NCI-H2171 treated with DMSO at 0.1 percent for 48 hours (cell line): Measurements from ENCODE around the gene ZSWIM5.
"Not testable (repeated sequence)": the region's sequence is repeated elsewhere in the genome, so short reads cannot be mapped to it uniquely, and the experiment has no call there.

Source experiments
- DNase-seq: peaks from one replicate; lab custom pipeline; 2025; lab: John Stamatoyannopoulos, UW

Gene ZSWIM5

DNA sequence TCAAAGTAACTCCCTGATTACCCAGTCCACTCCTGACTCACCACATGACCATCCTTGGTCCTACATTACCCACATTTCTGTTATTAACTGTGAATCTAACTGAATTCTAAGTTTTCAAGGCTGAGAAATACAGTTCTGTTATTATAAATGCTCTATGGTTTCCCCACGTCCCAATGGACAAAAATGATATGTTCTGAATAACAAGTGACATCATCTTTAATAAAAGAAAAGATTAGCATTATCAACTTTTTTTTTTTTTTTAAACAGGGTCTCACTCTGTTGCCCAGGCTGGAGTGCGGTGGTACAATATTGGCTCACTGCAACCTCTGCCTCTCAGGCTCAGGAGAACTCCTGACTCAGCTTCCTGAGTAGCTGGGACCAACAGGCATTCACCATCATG lies 59.6 kb downstream of the ZSWIM5 start:
- DNase-seq, result no peak

DNA sequence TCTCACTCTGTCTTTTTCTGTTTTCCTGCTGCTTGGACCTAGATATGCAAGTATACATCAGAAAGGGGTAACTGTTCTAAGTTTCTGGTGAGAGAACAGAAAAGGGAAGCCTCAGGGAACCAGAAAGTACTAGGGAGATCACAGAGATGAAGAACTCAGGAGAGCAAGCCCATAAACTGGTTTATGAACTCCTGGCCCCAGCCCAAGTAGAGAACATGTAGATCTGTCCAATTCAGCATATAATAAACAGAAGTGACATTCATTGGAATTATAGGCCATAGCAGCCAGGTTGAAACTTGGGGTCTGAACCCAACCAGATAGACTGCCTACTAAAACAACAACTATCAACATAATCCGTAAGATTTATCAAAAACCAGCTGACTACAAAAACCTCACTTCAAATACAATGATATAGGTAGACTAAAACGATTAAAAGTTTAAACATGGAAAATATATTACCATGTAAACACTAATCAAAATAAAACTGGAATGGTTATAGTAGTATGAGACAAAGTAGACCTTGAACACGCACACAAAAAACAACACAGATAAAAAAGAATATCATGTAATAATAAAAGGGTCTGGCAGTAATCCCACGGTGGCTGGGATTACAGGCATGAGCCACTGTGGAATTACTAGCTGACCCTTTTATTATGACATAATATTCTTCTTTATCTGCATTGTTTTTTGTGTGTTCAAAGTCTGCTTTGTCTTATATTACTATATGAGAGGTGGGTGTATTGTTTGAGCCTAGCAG lies 65.0 kb downstream of the ZSWIM5 start:
- no peak for DNase-seq

GRCh38 chr1:45136984-45137383 lies 69.4 kb downstream of the ZSWIM5 start:
- DNase-seq, result no peak

GRCh38 chr1:45135316-45135715 lies 71.1 kb downstream of the ZSWIM5 start:
- no peak for DNase-seq

- DNase-seq, result no peak
Observed at GRCh38 chr1:45134461-45134873, 71.9 kb downstream of the ZSWIM5 start.

- not testable (repeated sequence) for DNase-seq
Observed at GRCh38 chr1:45132719-45133118, 73.7 kb downstream of the ZSWIM5 start.

DNA sequence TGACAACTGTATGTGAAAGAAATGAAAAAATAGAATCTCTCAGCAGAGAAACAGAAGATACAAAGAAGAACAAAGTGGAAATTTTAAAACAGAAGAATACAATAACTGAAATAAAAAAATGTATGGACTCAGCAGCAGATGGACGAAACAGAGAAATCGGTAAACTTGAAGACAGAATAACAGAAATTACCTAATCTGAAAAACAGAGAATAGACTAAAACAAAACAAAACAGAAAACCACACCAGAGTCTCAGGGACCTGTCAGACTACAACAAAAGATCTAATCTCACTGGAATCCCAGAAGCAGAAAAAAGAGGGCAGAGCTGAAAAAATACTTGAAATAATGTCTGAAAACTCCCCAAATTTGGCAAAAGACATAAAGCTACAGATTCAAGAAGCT lies 83.0 kb downstream of the ZSWIM5 start:
- DNase-seq, result no peak

- DNase-seq, result no peak
Observed at GRCh38 chr1:45122724-45123123, 83.7 kb downstream of the ZSWIM5 start.

GRCh38 chr1:45117766-45118165 lies 88.6 kb downstream of the ZSWIM5 start:
- no peak for DNase-seq

- DNase-seq, result no peak
Observed at GRCh38 chr1:45116820-45117219, 89.6 kb downstream of the ZSWIM5 start.

GRCh38 chr1:45116340-45116739 lies 90.1 kb downstream of the ZSWIM5 start:
- DNase-seq, result no peak

DNA sequence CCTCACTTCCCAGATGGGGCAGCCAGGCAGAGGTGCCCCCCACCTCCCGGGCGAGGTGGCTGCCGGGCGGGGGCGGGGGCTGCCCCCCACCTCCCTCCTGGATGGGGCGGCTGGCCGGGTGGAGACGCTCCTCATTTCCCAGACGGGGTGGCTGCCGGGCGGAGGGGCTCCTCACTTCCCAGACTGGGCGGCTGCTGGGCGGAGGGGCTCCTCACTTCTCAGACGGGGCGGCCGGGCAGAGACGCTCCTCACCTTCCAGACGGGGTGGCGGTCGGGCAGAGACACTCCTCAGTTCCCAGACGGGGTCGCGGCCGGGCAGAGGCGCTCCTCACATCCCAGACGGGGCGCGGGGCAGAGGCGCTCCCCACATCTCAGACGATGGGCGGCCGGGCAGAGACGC lies 91.2 kb downstream of the ZSWIM5 start:
- not testable (repeated sequence) for DNase-seq

DNA sequence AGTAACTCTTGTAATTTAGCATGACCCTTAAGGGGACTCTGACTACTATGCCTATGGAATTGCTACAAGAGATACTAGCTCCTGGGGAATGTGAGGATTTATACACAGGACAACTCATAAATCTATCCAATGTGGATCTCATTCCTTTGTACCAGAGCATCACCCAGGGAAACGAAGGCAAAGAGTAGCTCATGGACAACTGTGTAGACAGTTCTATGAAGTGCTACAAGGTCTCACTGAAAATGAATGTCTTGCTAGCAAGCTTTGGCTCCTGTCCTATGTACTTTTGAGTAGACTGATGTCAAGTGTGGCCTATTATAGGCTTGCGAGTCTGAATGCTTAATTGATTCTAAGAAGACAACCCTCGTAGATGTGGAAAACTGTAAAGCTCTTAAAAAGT lies 93.7 kb downstream of the ZSWIM5 start:
- DNase-seq, result no peak

- no peak for DNase-seq
Observed at GRCh38 chr1:45111239-45111638, 95.2 kb downstream of the ZSWIM5 start.

GRCh38 chr1:45107782-45108181 lies 98.6 kb downstream of the ZSWIM5 start:
- no peak for DNase-seq

- not testable (repeated sequence) for DNase-seq
Observed at GRCh38 chr1:45106864-45107263, 99.5 kb downstream of the ZSWIM5 start.

DNA sequence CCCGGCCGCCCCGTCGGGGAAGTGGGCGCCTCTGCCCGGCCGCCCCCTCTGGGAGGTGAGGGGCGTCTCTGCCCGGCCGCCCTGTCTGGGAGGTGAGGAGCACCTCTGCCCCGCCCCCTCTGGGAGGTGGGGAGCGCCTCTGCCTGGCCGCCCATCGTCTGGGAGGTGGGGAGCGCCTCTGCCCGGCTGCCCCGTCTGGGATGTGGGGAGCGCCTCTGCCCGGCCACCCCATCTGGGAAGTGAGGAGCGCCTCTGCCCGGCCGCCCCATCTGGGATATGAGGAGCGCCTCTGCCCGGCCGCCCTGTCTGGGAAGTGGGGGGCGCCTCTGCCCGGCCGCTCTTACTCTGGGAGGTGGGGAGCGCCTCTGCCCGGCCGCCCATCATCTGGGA lies 100.3 kb downstream of the ZSWIM5 start:
- not testable (repeated sequence) for DNase-seq

- DNase-seq, result not testable (repeated sequence)
Observed at GRCh38 chr1:45105486-45106155, 100.8 kb downstream of the ZSWIM5 start.

- DNase-seq, result no peak
Observed at GRCh38 chr1:45103534-45103933, 102.9 kb downstream of the ZSWIM5 start.

- no peak for DNase-seq
Observed at GRCh38 chr1:45101947-45102346, 104.5 kb downstream of the ZSWIM5 start.

GRCh38 chr1:45101528-45101927 lies 104.9 kb downstream of the ZSWIM5 start:
- DNase-seq, result not testable (repeated sequence)

GRCh38 chr1:45097944-45098343 lies 108.5 kb downstream of the ZSWIM5 start:
- DNase-seq, result no peak

DNA sequence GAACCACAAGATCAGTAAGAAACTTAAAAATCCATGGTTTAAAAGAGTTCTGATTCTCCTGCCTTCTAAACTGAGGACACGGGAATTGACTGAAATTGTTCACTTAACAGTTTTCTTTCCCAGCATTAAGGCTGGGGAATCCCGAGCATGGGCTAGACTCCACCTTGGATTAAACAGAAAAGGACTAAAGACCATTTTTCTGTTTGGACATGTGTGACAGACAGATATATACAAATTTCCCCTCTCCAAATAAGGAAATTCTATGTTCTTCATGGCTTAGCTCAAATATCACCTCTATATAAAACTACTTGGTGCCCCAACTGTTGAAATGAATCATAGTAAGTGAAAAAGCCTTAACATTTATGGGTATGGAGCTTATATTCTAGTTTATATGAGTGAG lies 109.3 kb downstream of the ZSWIM5 start:
- DNase-seq, result no peak

DNA sequence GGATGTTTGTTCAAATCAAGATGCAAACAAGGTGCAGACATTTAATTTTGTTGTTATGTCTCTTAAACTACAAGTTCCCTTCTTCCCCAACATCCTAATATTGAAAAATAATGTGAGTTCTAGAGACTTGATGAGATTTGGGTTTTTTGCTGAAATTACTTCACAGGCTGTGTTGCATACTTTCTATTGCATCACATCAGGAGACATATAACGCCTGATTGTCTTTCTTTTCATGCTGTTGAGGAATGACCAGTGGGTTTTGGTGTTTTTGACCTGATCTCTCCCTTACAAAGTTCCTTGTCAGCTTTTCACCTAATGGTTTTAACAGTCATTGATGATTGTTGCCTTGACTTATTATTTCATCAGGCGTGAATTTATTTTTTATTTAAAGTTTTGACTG lies 111.0 kb downstream of the ZSWIM5 start:
- DNase-seq, result no peak
